Thymus (tissue), 11 donors: ENCODE data around the gene CCDC92. TPM values are rescaled to one million over a fixed set of nuclear protein-coding genes. Genes with fewer than 3 reads are reported as not detected.

Source experiments
- DNase-seq, 9 donors: peaks; one replicate each; pipeline ENCODE4 v3.0.0-alpha.2; 2013; ENCODE audit warnings: low spot score in 9 of 9, low read depth in 6 of 9, missing footprints in 1 of 9
- H3K27ac ChIP-seq, 2 donors: one replicate each; pipeline ENCODE4 v1.5.1; 2013; ENCODE audit warnings: control low read depth in 1 of 2, low read depth in 1 of 2, low read length in 1 of 2, mild to moderate bottlenecking in 1 of 2, moderate library complexity in 1 of 2
- H3K27me3 ChIP-seq, 2 donors: one replicate each; pipeline ENCODE4 v1.5.1; 2013; ENCODE audit warnings: low read length in 1 of 2; ENCODE audit not compliant: control insufficient read depth in 2 of 2, insufficient read depth in 1 of 2
- H3K36me3 ChIP-seq, 2 donors: one replicate each; pipeline ENCODE4 v1.5.1; 2013; ENCODE audit warnings: low read length in 1 of 2, mild to moderate bottlenecking in 1 of 2, moderate library complexity in 1 of 2; ENCODE audit not compliant: control insufficient read depth in 2 of 2, insufficient read depth in 2 of 2
- H3K4me1 ChIP-seq, 2 donors: one replicate each; pipeline ENCODE4 v1.5.1; 2013; ENCODE audit warnings: low read length in 2 of 2; ENCODE audit not compliant: control insufficient read depth in 2 of 2, insufficient read depth in 2 of 2
- H3K4me3 ChIP-seq, 2 donors: one replicate each; pipeline ENCODE4 v1.5.1; 2013; ENCODE audit warnings: low read length in 2 of 2, control low read depth in 1 of 2, mild to moderate bottlenecking in 1 of 2
- H3K9me3 ChIP-seq, 2 donors: one replicate each; pipeline ENCODE4 v1.5.1; 2013; ENCODE audit warnings: low read length in 1 of 2, mild to moderate bottlenecking in 1 of 2; ENCODE audit not compliant: control insufficient read depth in 2 of 2, insufficient read depth in 1 of 2
- WGBS: extraction: QIAGEN DNeasy Blood & Tissue Kit; methylation state at CpG from one replicate; pipeline ENCODE4 v1.1.7; 2013; 5-methylcytosine and 5-hydroxymethylcytosine counted together
- polyA plus RNA-seq: library from polyadenylated mRNA; stranded (reverse); fragments of 200-250 nt; gene quantifications from one replicate; pipeline ENCODE4 v1.2.3, GENCODE V29; 2013
- total RNA-seq: library from RNA; stranded (reverse); fragments of 120-200 nt; gene quantifications from one replicate; pipeline ENCODE4 v1.2.4, GENCODE V29; 2013
- donor health status: healthy.

CCDC92 gene
- total and polyA plus RNA-seq, 2 donors = 4.2 to 34.4 TPM

GRCh38 chr12:124006085-124006845, 33.6 kb upstream of the CCDC92 start:
- Histone ChIP-seq H3K9me3 (peaks cover 0 to 3% of the 10 kb centered on the region in 2 donors), H3K36me3 (peaks cover 8 to 44% of the 10 kb centered on the region in 2 donors), H3K4me1 (peaks cover 38 to 81% of the 10 kb centered on the region in 2 donors), H3K27ac (peak overlapping the region; percentile 93 to 95), H3K27me3 (no peaks in the 10 kb centered on the region), H3K4me3 (peak overlapping the region; percentile 11 to 19)
- WGBS = 13% methylated on average over 11 of the region's 11 CpGs
- peak; percentile 53 to 89 (median 70) for DNase-seq

- no peak for DNase-seq
- H3K27me3 ChIP-seq = no peaks in the 10 kb centered on the region
These were observed 31.7 kb upstream of the CCDC92 start for GRCh38 chr12:124004233-124004875.

GRCh38 chr12:124002654-124003053, 30.0 kb upstream of the CCDC92 start:
- no peak for DNase-seq
- H3K27me3 ChIP-seq = no peaks in the 10 kb centered on the region
- H3K4me1 ChIP-seq = peaks cover 37 to 91% of the 10 kb centered on the region in 2 donors
- H3K9me3 ChIP-seq = no peaks in the 10 kb centered on the region
- H3K27ac ChIP-seq = no peak overlapping the region
- 98% methylated on average over 2 of the region's 2 CpGs for WGBS
- no peak overlapping the region for H3K4me3 ChIP-seq
- peaks cover 8 to 34% of the 10 kb centered on the region in 2 donors for H3K36me3 ChIP-seq

More at GRCh38 chr12:124004233-124004875, 31.7 kb upstream of the CCDC92 start:
- Histone ChIP-seq H3K4me1 (peaks cover 41 to 89% of the 10 kb centered on the region in 2 donors), H3K9me3 (no peaks in the 10 kb centered on the region), H3K4me3 (no peak overlapping the region), H3K27ac (no peak overlapping the region), H3K36me3 (peaks cover 8 to 37% of the 10 kb centered on the region in 2 donors)
- 98% methylated on average over 9 of the region's 9 CpGs for WGBS

GRCh38 chr12:124002021-124002644, 29.5 kb upstream of the CCDC92 start:
- no peaks in the 10 kb centered on the region for H3K27me3 ChIP-seq
- H3K36me3 ChIP-seq = peaks cover 8 to 34% of the 10 kb centered on the region in 2 donors
- H3K27ac ChIP-seq = no peak overlapping the region
- DNase-seq = no peak
- 86% methylated on average over 6 of the region's 6 CpGs for WGBS
- H3K4me1 ChIP-seq = peaks cover 36 to 91% of the 10 kb centered on the region in 2 donors
- H3K9me3 ChIP-seq = no peaks in the 10 kb centered on the region
- H3K4me3 ChIP-seq = no peak overlapping the region

DNA sequence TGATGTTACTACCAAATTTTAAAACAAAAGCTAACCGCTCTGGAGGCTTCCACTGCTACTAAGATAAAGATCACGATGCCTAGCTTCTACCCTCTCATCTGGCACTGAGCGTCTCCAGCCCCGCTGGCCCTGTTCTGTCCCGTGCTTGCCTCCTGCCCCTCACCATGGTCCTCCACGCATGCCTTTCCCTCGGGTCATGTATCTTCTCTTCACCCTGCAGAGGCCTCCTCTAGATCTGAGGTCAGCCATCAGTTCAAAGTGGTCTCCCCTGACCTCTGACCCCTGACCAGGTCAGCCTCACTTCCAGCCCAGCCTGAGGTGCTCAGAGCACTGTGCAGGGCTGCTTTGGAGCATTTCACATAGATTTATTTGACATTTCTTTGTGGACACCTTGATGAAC, 28.7 kb upstream of the CCDC92 start:
- peaks cover 8 to 34% of the 10 kb centered on the region in 2 donors for H3K36me3 ChIP-seq

GRCh38 chr12:124000111-124000510, 27.5 kb upstream of the CCDC92 start:
- peak overlapping the region in 1 of 2 donors; percentile 56 for H3K27ac ChIP-seq
- H3K9me3 ChIP-seq = no peaks in the 10 kb centered on the region
- peaks cover 29 to 91% of the 10 kb centered on the region in 2 donors for H3K4me1 ChIP-seq
- H3K36me3 ChIP-seq = peaks cover 8 to 33% of the 10 kb centered on the region in 2 donors
- peak in 1 of 9 donors; percentile 21 for DNase-seq
- no peak overlapping the region for H3K4me3 ChIP-seq
- H3K27me3 ChIP-seq = no peaks in the 10 kb centered on the region
- WGBS = 58% methylated on average over 5 of the region's 5 CpGs

More for the DNA sequence above, 28.7 kb upstream of the CCDC92 start:
- Histone ChIP-seq H3K9me3 (no peaks in the 10 kb centered on the region), H3K4me1 (peaks cover 36 to 91% of the 10 kb centered on the region in 2 donors), H3K4me3 (no peak overlapping the region), H3K27ac (no peak overlapping the region), H3K27me3 (no peaks in the 10 kb centered on the region)
- WGBS = 95% methylated on average over 7 of the region's 7 CpGs
- DNase-seq = no peak

DNA sequence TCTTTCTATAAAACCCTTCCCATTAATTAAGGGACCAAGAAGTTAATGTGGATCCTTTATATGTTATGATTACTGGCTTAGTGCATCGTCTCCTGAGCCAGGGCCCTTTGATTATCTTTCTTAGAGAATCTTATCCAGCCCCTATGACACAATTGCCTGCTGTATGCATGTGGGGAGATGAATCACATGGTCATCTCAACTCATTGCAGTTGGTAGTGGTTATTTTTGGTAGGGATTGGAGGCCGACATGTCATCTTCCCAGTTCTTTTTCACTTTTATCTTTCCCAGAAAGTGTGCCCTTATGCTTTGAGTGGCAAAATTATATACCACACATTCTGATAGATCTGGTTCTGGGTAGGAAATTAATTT, 26.3 kb upstream of the CCDC92 start:
- Histone ChIP-seq H3K4me1 (peaks cover 27 to 84% of the 10 kb centered on the region in 2 donors), H3K27ac (peak overlapping the region in 1 of 2 donors; percentile 43)
- WGBS = 97% methylated on average over 2 of the region's 2 CpGs

DNA sequence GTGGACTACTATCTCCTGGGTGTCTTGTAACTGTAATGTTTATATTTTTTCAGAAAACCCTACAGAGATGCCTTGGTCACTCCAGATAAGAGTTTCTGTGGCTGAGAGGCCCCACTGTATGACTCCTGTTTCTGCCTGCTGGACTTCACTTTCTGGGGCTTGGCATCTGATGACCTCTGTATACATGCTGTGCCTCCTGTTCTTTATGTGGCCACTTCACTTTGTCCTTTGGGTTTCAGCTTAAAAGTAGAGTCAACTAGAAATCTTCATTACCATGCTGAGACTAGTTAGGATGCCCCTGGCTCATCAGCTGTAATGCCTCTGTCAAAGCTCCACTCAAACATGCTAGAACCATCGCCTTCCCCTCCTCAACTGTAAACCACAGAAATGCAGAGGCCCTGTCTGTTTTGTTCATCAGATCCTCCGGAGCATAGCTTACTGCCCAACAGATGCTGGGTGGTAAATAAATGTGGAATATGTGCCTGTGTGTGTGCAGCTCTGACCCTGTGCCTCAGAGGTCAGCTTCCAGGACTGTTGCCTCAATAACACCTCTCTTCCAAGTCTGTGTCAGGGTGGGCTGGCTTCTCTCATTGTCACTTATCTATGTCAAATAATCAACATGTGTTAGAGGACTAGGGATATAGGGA, 25.8 kb upstream of the CCDC92 start:
- peak in 2 of 9 donors; percentile 32 to 58 for DNase-seq
- Histone ChIP-seq H3K4me1 (peaks cover 25 to 79% of the 10 kb centered on the region in 2 donors), H3K36me3 (peaks cover 4 to 24% of the 10 kb centered on the region in 2 donors), H3K9me3 (no peaks in the 10 kb centered on the region), H3K27ac (peak overlapping the region in 1 of 2 donors; percentile 43), H3K27me3 (no peaks in the 10 kb centered on the region), H3K4me3 (no peak overlapping the region)
- WGBS = 10% methylated on average over 2 of the region's 2 CpGs

More for the DNA sequence above, 26.3 kb upstream of the CCDC92 start:
- H3K36me3 ChIP-seq = peaks cover 6 to 25% of the 10 kb centered on the region in 2 donors
- no peak overlapping the region for H3K4me3 ChIP-seq
- H3K9me3 ChIP-seq = no peaks in the 10 kb centered on the region
- no peak for DNase-seq
- H3K27me3 ChIP-seq = no peaks in the 10 kb centered on the region
